Neural cell (in vitro differentiated cells): Measurements from ENCODE around the gene OPN1LW.

ENCODE experiments used
- CTCF ChIP-seq: fragments of 450-650 bp; IDR thresholded peaks from 2 replicates; pipeline ENCODE4 v1.5.1; 2014; ENCODE audit warnings: antibody characterized with exemption, mild to moderate bottlenecking, moderate library complexity; ENCODE audit not compliant: poor library complexity, severe bottlenecking
- MXI1 ChIP-seq: fragments of 450-650 bp; conservative IDR thresholded peaks from 2 replicates; pipeline ENCODE4 v1.6.1; 2014; ENCODE audit warnings: antibody characterized with exemption, mild to moderate bottlenecking; ENCODE audit not compliant: poor library complexity, severe bottlenecking
- POLR2AphosphoS5 ChIP-seq: IDR thresholded peaks from 2 replicates; pipeline ENCODE4 v1.6.1; 2012

GRCh38 chrX:154140206-154140605 is 3.8 kb upstream of the OPN1LW start:
- no peak for TF ChIP-seq CTCF
- no peak for TF ChIP-seq POLR2AphosphoS5
- TF ChIP-seq MXI1 = no peak
